Measurements from ENCODE around the gene MSX2. TPM values are rescaled to one million over a fixed set of nuclear protein-coding genes. Genes with fewer than 3 reads are reported as not detected.

MSX2 gene
- total RNA-seq, 1 donor from 2014 or later: 0.27 TPM

DNA sequence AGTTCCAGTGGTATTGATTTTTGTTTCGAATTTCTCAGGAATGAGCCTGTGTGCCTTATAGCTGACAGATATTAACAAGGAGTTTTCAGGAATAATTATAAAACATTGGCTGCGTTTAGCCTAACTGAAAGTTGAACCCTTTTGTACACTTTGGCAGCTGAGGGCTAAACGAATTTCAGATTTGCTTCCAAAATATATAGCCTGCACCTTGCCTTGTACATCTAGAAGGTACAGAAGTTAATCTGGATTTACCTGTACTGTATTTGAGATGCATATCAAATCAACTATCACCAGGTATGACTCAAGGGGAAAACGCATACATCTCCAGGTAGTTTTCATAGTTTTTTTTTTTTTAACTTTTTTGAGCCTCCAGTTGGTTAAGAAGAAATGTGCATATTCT is 1.9 kb upstream of the MSX2 start:
- TF ChIP-seq, protein P1, sequence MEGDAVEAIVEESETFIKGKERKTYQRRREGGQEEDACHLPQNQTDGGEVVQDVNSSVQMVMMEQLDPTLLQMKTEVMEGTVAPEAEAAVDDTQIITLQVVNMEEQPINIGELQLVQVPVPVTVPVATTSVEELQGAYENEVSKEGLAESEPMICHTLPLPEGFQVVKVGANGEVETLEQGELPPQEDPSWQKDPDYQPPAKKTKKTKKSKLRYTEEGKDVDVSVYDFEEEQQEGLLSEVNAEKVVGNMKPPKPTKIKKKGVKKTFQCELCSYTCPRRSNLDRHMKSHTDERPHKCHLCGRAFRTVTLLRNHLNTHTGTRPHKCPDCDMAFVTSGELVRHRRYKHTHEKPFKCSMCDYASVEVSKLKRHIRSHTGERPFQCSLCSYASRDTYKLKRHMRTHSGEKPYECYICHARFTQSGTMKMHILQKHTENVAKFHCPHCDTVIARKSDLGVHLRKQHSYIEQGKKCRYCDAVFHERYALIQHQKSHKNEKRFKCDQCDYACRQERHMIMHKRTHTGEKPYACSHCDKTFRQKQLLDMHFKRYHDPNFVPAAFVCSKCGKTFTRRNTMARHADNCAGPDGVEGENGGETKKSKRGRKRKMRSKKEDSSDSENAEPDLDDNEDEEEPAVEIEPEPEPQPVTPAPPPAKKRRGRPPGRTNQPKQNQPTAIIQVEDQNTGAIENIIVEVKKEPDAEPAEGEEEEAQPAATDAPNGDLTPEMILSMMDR (IDR thresholded peaks at IDR 0.05): no peak
- intact Hi-C loops (cut with DNase I): no loop called here
- H3K9me3 ChIP-seq: no peaks in the 10 kb centered on the region
- H3K36me3 ChIP-seq: no peaks in the 10 kb centered on the region
- peaks cover 96% of the 10 kb centered on the region for H3K27me3 ChIP-seq (ENCODE audit: low read depth)
- ATAC-seq: no peak
- no peak for DNase-seq
- peaks cover 21% of the 10 kb centered on the region for H3K4me1 ChIP-seq
- no peak overlapping the region for H3K4me3 ChIP-seq
- H3K27ac ChIP-seq: no peak overlapping the region

GRCh38 chr5:174723315-174723978 is 935 bp upstream of the MSX2 start:
- Histone ChIP-seq H3K4me3 (peak overlapping the region; percentile 61), H3K9me3 (no peaks in the 10 kb centered on the region), H3K27ac (no peak overlapping the region), H3K4me1 (peaks cover 21% of the 10 kb centered on the region), H3K27me3 (ENCODE audit: low read depth) (peaks cover 95% of the 10 kb centered on the region), H3K36me3 (no peaks in the 10 kb centered on the region)
- ATAC-seq (no peak), DNase-seq (no peak)
- intact Hi-C loops (cut with DNase I): no loop called here
- TF ChIP-seq, protein P1 (IDR thresholded peaks at IDR 0.05): no peak

DNA sequence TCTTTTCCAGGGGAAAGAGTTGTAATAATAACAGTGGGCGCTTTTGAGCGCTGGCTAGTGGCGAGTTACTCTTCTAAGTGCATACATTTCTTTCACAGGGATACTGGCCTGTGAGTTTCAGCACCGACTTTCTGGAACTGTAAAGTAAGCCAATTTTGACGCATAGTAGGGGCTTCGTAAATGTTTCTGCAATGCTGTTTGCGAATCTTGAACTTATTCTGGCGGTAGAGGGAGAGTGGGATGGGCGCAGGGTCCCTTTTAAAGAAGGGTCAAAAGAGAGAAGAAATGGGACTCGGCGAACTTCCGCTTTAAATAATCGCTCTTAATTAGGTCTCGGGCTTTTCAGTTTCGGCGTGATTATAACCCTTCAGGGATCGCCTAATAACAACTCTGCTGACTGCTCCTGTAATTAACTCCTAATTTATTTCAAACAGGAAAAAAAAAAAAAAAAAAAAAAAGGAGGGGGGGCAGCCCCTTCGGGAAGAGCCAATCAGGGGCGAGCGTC is 351 bp upstream of the MSX2 start:
- H3K4me3 ChIP-seq: peak overlapping the region; percentile 61
- peaks cover 92% of the 10 kb centered on the region for H3K27me3 ChIP-seq (ENCODE audit: low read depth)
- H3K27ac ChIP-seq: no peak overlapping the region
- TF ChIP-seq, protein P1 (IDR thresholded peaks at IDR 0.05): no peak
- intact Hi-C loops (cut with DNase I): no loop called here
- H3K9me3 ChIP-seq: no peaks in the 10 kb centered on the region
- H3K4me1 ChIP-seq: peaks cover 21% of the 10 kb centered on the region
- no peaks in the 10 kb centered on the region for H3K36me3 ChIP-seq
- ATAC-seq (peak in 1 of 2 donors; percentile 31), DNase-seq (no peak)

GRCh38 chr5:174725261-174725990 is 1.0 kb downstream of the MSX2 start:
- Histone ChIP-seq H3K4me1 (peaks cover 20% of the 10 kb centered on the region), H3K27ac (no peak overlapping the region), H3K27me3 (ENCODE audit: low read depth) (peaks cover 86% of the 10 kb centered on the region), H3K4me3 (peak overlapping the region; percentile 61), H3K36me3 (no peaks in the 10 kb centered on the region), H3K9me3 (no peaks in the 10 kb centered on the region)
- DNase-seq (no peak), ATAC-seq (no peak)
- TF ChIP-seq, protein P1 (IDR thresholded peaks at IDR 0.05): no peak
- intact Hi-C loops (cut with DNase I): no loop called here

- no peaks in the 10 kb centered on the region for H3K36me3 ChIP-seq
These were observed 1.7 kb downstream of the MSX2 start for GRCh38 chr5:174725991-174726601.

More at GRCh38 chr5:174725991-174726601, 1.7 kb downstream of the MSX2 start:
- no peak for ATAC-seq
- H3K27me3 ChIP-seq (ENCODE audit: low read depth): peaks cover 87% of the 10 kb centered on the region
- no peak for DNase-seq
- TF ChIP-seq, protein P1 (IDR thresholded peaks at IDR 0.05): no peak
- peaks cover 17% of the 10 kb centered on the region for H3K4me1 ChIP-seq
- no peaks in the 10 kb centered on the region for H3K9me3 ChIP-seq
- no peak overlapping the region for H3K27ac ChIP-seq
- intact Hi-C loops (cut with DNase I): no loop called here
- peak overlapping the region; percentile 61 for H3K4me3 ChIP-seq
